Small intestine (tissue), 7 donors: Measurements from ENCODE around the gene KCNG4. TPM values are rescaled to one million over a fixed set of nuclear protein-coding genes. Genes with fewer than 3 reads are reported as not detected.
A peak's percentile ranks its signal among the peaks of the same experiment; 100 is the strongest.

Source experiments
- DNase-seq, 2 donors: peaks; one replicate each; pipeline versions ENCODE4 v3.0.0 to v3.0.0-alpha.2; 2013
- FAIRE-seq: peaks from 2 replicates; lab custom pipeline; 2012; peaks lifted over from hg19 to GRCh38; lab: Jason Lieb, UNC
- H3K27ac ChIP-seq, 3 donors: one replicate each; pipeline ENCODE4 v1.5.1; 2013; ENCODE audit warnings: low read length in 2 of 3, mild to moderate bottlenecking in 2 of 3, control low read depth in 1 of 3, inconsistent platforms in 1 of 3, low read depth in 1 of 3, moderate library complexity in 1 of 3
- H3K27me3 ChIP-seq, 3 donors: one replicate each; pipeline ENCODE4 v1.6.1; 2013; ENCODE audit warnings: low read length in 3 of 3, inconsistent platforms in 1 of 3; ENCODE audit not compliant: control insufficient read depth in 3 of 3, insufficient read depth in 3 of 3
- H3K36me3 ChIP-seq, 3 donors: one replicate each; pipeline ENCODE4 v1.6.1; 2013; ENCODE audit warnings: low read length in 3 of 3, inconsistent platforms in 1 of 3, low read depth in 1 of 3, mild to moderate bottlenecking in 1 of 3, moderate library complexity in 1 of 3; ENCODE audit not compliant: control insufficient read depth in 3 of 3, insufficient read depth in 2 of 3
- H3K4me1 ChIP-seq, 3 donors: one replicate each; pipeline ENCODE4 v1.6.1; 2013; ENCODE audit warnings: low read length in 2 of 3, inconsistent platforms in 1 of 3, low read depth in 1 of 3, mild to moderate bottlenecking in 1 of 3, moderate library complexity in 1 of 3; ENCODE audit not compliant: control insufficient read depth in 3 of 3, insufficient read depth in 2 of 3
- H3K4me3 ChIP-seq, 3 donors: one replicate each; pipeline ENCODE4 v1.5.1; 2013; ENCODE audit warnings: low read length in 3 of 3, control low read depth in 1 of 3, inconsistent platforms in 1 of 3, low read depth in 1 of 3, mild to moderate bottlenecking in 1 of 3, moderate library complexity in 1 of 3
- H3K9me3 ChIP-seq, 2 donors: one replicate each; pipeline ENCODE4 v1.6.1; 2013; ENCODE audit warnings: low read depth in 1 of 2, low read length in 1 of 2; ENCODE audit not compliant: control insufficient read depth in 2 of 2, insufficient read depth in 1 of 2
- WGBS, 3 donors: extraction: QIAGEN DNeasy Blood & Tissue Kit; methylation state at CpG; one replicate each; pipeline ENCODE4 v1.1.7; 2013; 5-methylcytosine and 5-hydroxymethylcytosine counted together
- polyA plus RNA-seq, 4 donors: library from polyadenylated mRNA; stranded (reverse) in 3 of 4; unstranded in 1 of 4; fragments of 200-250 nt in 3 of 4; fragments of 120-200 nt in 1 of 4; gene quantifications; one replicate each; pipeline versions ENCODE4 v1.2.1 to v1.2.3, GENCODE V29; 2013
- donor health status: healthy with polysubstance abuse.
- donor health status: control.
- donor health status: control.
- donor health status: Bipolar disorder and iron deficiency.
- donor health status: healthy.

The KCNG4 gene
- polyA plus RNA-seq, 4 donors = not detected

DNA sequence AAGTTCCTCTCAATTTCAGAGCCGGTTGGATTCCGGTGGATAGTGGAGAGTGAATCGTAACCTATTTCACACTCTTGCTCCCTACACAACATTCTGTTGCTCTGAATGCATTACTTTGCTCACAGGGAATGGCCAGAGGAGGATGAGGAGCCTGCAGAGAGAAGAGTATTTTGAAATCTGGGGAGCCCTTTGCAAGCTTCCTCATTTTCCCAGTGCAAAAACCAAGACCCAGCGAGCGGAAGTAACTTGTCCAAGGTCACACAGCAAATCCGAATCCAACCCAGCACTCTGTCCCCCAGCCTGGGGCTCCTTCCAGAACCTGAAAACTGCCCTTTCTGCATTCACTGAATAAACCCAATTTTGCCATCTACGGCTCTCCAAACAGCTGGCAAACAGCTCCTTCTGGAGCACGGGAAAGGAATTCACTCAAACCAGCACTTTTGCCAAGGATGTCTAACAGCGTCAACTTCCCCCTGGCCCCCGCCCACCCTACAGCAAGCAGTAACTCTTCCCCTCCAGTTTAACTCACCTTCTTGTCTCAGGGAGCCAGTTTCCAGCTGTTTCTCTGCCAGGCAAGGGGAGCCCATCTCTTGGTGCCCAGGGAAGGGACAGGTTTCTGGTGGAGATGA, 557 bp downstream of the KCNG4 start:
- Histone ChIP-seq H3K27me3 (peaks cover 0 to 3% (median 2%) of the 10 kb centered on the region in 3 donors), H3K4me1 (peaks cover 0 to 4% (median 0%) of the 10 kb centered on the region in 3 donors), H3K9me3 (no peaks in the 10 kb centered on the region), H3K4me3 (no peak overlapping the region), H3K27ac (no peak overlapping the region), H3K36me3 (no peaks in the 10 kb centered on the region)
- no peak for DNase-seq
- WGBS, 3 donors = 49 to 52% (median 50%) methylated on average over 10 of the region's 10 CpGs
- FAIRE-seq = no peak

DNA sequence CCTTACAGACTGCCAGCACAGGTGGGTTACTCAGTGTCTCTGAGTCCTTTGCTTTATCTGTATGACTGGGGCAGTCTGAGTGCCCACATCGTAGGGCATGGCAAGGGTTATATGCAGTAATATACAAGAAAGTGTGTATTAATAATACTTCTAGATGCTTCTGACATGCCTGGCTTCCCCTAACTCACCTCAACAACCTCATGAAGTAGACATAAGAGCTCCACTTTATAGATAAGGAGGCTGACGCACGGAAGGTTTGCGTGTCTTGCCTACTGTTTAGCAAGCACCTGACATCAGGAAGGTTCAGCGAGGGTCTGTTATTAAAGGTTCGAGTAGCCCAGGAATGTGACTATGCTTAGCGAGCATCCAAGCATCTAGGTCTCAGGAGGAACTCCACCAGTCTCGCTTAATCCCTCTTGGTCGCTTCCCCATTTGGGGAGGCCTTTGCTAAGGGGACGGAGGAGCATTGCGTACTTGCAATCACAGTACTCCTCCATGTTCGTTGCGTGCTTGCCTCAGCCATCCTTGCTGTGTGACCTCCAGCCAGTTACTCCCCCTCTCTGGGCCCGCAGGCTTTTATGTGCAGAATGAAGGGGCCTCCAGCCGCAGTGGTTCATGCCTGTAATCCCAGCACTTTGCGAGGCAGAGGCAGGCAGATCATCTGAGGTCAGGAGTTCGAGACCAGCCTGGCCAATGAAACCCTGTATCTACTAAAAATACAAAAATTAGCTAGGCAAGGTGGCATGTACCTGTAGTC, 1.6 kb downstream of the KCNG4 start:
- 90 to 93% (median 92%) methylated on average over 17 of the region's 17 CpGs for WGBS, 3 donors
- Histone ChIP-seq H3K36me3 (no peaks in the 10 kb centered on the region), H3K27ac (no peak overlapping the region), H3K4me1 (peaks cover 0 to 4% (median 0%) of the 10 kb centered on the region in 3 donors), H3K4me3 (no peak overlapping the region), H3K9me3 (no peaks in the 10 kb centered on the region), H3K27me3 (peaks cover 0 to 3% (median 2%) of the 10 kb centered on the region in 3 donors)
- no peak for DNase-seq
- FAIRE-seq = no peak

DNA sequence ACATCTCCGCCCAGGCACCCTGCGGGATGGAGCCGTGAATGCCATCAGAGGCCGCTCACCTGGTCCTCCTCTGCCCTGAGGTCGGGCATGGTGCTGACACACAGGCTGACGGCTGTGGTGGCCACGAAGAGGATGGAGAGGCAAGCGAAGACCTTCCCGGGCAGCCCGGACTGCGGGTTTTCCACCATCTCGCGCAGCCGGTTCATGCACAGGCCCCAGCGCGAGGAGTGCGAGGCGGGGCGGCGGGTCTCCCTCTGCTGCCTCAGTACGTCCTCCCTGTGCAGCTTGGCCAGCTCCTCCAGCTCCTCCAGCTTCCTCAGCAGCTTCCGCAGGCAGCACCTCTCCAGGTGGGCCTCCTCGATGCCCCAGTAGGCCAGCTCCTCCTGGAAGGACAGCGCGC, 3.1 kb downstream of the KCNG4 start:
- WGBS, 3 donors = 90 to 93% (median 91%) methylated on average over 24 to 25 of the region's 25 CpGs
- Histone ChIP-seq H3K9me3 (no peaks in the 10 kb centered on the region), H3K27ac (no peak overlapping the region), H3K4me3 (no peak overlapping the region), H3K36me3 (no peaks in the 10 kb centered on the region), H3K27me3 (peaks cover 0 to 2% (median 0%) of the 10 kb centered on the region in 3 donors), H3K4me1 (peaks cover 0 to 4% (median 0%) of the 10 kb centered on the region in 3 donors)
- no peak for DNase-seq
- FAIRE-seq = no peak

DNA sequence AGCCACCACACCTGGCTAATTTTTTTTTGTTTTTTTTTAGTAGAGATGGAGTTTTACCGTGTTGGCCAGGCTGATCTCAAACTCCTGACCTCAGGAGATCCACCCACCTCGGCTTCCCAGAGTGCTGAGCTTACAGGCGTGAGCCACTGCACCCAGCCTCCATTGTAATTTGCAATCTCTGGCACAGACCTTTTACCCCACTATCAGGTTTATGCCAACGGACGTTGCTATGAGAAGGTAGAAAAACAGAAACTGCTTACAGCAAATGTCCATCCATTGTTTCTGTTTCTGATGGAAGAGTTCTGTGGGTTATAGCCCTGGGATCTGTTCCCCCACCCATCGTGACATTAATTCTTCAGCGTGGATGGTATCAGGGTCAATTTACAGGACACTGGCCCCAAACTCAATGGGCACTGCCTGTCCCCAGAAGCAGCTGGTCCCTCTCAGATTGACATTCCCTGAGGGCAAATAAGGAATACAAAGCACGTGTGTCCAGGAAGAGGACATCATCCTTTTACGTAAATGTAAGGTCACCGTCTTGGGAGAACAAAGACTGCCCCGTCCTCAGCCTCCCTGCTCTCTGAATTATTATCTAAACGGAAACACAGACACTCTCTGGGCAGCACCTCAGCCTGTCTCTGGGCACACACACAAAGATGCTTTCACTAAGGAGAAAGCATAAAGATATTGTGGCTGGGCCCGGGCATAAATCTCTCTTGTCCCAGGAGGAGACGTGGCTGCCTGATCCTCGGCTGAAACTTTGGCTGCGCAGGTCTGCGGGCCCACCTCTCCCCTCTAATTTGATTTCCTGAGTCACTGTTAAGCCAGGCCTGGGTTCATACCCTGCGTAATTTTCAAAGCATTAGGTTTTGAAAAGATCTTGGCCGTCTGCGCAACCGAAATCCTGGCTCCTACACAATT, 5.2 kb downstream of the KCNG4 start:
- H3K27ac ChIP-seq = no peak overlapping the region
- H3K27me3 ChIP-seq = no peaks in the 10 kb centered on the region
- DNase-seq (peak; percentile 60 to 77), FAIRE-seq (no peak)
- H3K9me3 ChIP-seq = no peaks in the 10 kb centered on the region
- H3K4me1 ChIP-seq = peaks cover 0 to 4% (median 0%) of the 10 kb centered on the region in 3 donors
- no peak overlapping the region for H3K4me3 ChIP-seq
- WGBS, 3 donors = 36 to 55% (median 46%) methylated on average over 21 of the region's 21 CpGs
- H3K36me3 ChIP-seq = no peaks in the 10 kb centered on the region

DNA sequence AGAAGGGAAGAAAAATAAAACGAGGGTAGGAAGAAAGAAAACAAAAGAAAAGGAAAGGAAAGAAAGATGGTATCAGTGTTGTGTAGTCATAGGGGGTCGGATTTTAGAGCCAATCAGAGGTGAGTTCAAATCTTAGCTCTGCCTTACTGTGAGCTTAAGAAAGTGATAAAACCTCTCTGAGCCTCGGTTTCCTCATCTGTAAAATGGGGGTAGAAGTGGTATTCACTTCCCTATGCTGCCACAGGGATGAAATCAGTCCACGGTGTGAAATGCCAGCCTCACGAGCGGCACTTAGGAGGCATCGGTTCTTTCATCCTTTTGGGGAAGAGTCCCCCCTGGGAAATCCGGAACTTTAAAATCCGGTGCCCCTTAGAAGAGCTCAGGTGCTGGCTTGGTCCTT, 6.1 kb downstream of the KCNG4 start:
- Histone ChIP-seq H3K36me3 (no peaks in the 10 kb centered on the region), H3K4me1 (peaks cover 0 to 4% (median 0%) of the 10 kb centered on the region in 3 donors), H3K4me3 (no peak overlapping the region), H3K27ac (no peak overlapping the region), H3K9me3 (no peaks in the 10 kb centered on the region), H3K27me3 (peaks cover 0 to under 1% (median 0%) of the 10 kb centered on the region in 3 donors)
- DNase-seq (no peak), FAIRE-seq (no peak)
- whole genome bisulfite sequencing, 3 donors = 81 to 85% (median 81%) methylated on average over 9 of the region's 9 CpGs

DNA sequence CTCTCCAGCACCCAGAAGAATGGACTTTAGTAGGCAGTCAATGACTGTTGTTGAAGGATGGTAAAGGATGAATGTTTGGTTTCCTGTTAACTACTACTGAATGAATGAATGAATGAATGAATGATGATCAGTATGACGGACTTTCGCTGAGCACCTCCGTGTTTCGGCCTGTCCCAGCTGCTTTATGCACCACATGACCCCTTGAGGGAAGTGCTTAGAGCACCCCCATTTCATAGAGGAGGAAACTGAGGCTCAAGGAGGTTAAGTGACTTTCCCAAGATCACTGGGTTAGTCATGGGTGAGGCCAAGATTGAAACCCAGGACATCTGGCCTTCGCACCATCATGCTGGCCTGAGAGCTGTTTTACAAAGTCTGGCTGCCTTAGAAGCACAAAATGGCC, 6.8 kb downstream of the KCNG4 start:
- no peak overlapping the region for H3K27ac ChIP-seq
- no peaks in the 10 kb centered on the region for H3K9me3 ChIP-seq
- peaks cover 0 to 4% (median 0%) of the 10 kb centered on the region in 3 donors for H3K4me1 ChIP-seq
- no peaks in the 10 kb centered on the region for H3K36me3 ChIP-seq
- WGBS, 3 donors = 80 to 95% (median 90%) methylated on average over 5 of the region's 5 CpGs
- H3K27me3 ChIP-seq = peaks cover 0 to 2% (median 0%) of the 10 kb centered on the region in 3 donors
- FAIRE-seq (no peak), DNase-seq (no peak)
- H3K4me3 ChIP-seq = no peak overlapping the region

DNA sequence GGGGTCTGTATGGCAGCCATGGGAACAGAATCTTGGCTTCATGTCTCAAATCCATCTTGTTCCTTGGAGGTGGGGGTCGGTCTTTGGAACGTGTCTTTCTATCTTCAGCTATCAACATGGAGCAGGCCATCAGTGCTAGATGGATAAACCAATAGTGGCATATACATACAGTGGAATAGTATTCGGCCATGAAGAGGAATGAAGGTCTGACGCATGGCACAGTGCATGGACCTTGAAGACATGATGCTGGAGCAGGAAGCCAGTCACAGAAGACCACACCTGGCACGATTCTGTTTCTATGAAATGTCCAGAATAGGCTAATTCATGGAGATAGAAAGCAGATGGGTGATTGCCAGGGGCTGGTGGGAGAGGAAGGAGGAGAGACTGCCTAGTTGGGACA, 7.8 kb downstream of the KCNG4 start:
- Histone ChIP-seq H3K27ac (no peak overlapping the region), H3K4me3 (no peak overlapping the region), H3K27me3 (peaks cover 0 to 2% (median 0%) of the 10 kb centered on the region in 3 donors), H3K9me3 (no peaks in the 10 kb centered on the region), H3K36me3 (no peaks in the 10 kb centered on the region), H3K4me1 (peaks cover 0 to 4% (median 0%) of the 10 kb centered on the region in 3 donors)
- WGBS, 3 donors = 88 to 93% (median 89%) methylated on average over 5 of the region's 5 CpGs
- FAIRE-seq (no peak), DNase-seq (no peak)

DNA sequence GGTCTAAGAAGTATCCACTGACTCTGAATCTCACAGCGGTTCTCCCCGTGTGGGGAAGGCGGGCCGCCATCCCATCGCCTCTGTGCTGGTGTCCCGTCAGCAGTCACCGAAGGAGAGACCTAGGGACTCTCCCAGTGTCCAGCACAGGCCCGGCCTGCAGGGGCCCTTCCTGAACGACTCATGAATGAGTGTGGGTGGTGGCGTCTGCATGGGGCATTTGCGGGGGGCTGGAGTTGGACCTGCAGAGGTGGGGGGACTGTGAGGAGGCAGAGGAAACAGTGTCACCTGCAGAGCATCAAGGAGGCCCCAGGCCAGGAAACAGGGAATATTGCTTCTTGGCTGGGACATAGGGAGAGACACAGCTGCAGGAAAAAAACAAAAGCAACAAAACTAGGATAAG, 10.3 kb downstream of the KCNG4 start:
- Histone ChIP-seq H3K9me3 (no peaks in the 10 kb centered on the region), H3K4me3 (no peak overlapping the region), H3K27me3 (peaks cover 0 to 2% (median 0%) of the 10 kb centered on the region in 3 donors), H3K36me3 (no peaks in the 10 kb centered on the region), H3K27ac (no peak overlapping the region), H3K4me1 (peaks cover 0 to under 1% (median 0%) of the 10 kb centered on the region in 3 donors)
- DNase-seq (no peak), FAIRE-seq (no peak)
- 89 to 91% (median 90%) methylated on average over 11 of the region's 11 CpGs for WGBS, 3 donors
